ENCODE data around the gene SH2B3. TPM values are rescaled to one million over a fixed set of nuclear protein-coding genes. Genes with fewer than 3 reads are reported as not detected.

SH2B3 gene
- total and polyA plus RNA-seq, 2 experiments from 2014 or later: 8.1 to 59.3 TPM

DNA sequence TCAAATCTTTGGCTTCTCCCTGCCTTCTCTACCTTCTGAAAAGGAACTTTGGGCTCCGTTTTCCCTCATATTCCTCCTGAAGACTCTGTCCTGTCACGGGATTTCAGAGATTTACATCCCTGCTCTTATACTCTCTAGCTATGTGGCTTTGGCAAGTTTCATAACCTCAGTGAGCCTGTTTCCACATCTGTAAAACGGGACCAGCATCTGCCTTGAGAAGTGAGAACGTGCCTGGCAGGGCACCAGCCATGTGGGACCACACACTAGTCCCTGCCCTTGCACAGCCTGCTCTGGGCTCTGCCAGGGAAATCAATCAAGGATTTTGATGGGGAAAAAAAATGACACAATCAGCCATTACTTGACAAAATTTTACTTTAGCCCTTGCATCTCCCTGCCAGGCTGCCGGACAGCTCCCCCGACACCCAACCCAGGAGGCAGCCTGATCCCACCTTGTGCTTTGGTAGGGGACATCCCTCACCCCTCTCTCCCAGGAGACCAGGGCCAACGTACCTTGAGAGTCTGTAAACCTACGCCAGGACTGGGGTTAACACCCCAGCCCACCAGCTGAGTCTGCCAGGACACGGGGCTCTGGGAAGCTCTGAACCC, 45.3 kb upstream of the SH2B3 start:
- H3K4me2 ChIP-seq: no peak overlapping the region
- no peaks in the 10 kb centered on the region for H4K20me1 ChIP-seq (replicated peaks; ENCODE audit: insufficient read depth)
- H3K27ac Mint-ChIP-seq: no peak overlapping the region
- H3K4me3 Mint-ChIP-seq: no peak overlapping the region
- no peaks in the 10 kb centered on the region for H3F3A ChIP-seq (replicated peaks; ENCODE audit: low read depth)
- H3K27me3 Mint-ChIP-seq (ENCODE audit: insufficient read depth, low read depth, poor library complexity): peaks cover under 1% of the 10 kb centered on the region
- no peak overlapping the region for H3K27ac ChIP-seq (ENCODE audit: low read depth)
- no peaks in the 10 kb centered on the region for H3K9me2 ChIP-seq (ENCODE audit: insufficient read depth)
- H3K4me3 ChIP-seq: no peak overlapping the region
- no peak overlapping the region for H2AFZ ChIP-seq
- no peak for DNase-seq (ENCODE audit: low spot score)
- no peaks in the 10 kb centered on the region for H3K36me3 Mint-ChIP-seq (ENCODE audit: low read depth)
- H3K9me3 Mint-ChIP-seq: no peaks in the 10 kb centered on the region
- H3K27me3 ChIP-seq (ENCODE audit: insufficient read depth): no peaks in the 10 kb centered on the region
- H3K79me2 ChIP-seq (replicated peaks; ENCODE audit: insufficient read depth): no peaks in the 10 kb centered on the region
- TF ChIP-seq JUNB (IDR thresholded peaks at IDR 0.05; ENCODE audit: unreplicated experiment) (no peak), EZH2phosphoT487 (IDR thresholded peaks at IDR 0.05; ENCODE audit: unreplicated experiment) (no peak), NANOG (IDR thresholded peaks at IDR 0.05; ENCODE audit: borderline replicate concordance) (no peak), ZNF331 (CRISPR knock-in tag; IDR thresholded peaks at IDR 0.05; ENCODE audit: low read depth) (no peak)
- no peak for ATAC-seq
- no peaks in the 10 kb centered on the region; the same call in 2 of the 3 replicates for H3K4me1 Mint-ChIP-seq
- no peaks in the 10 kb centered on the region for H3K36me3 ChIP-seq (ENCODE audit: insufficient read depth)
- no peaks in the 10 kb centered on the region for H3K4me1 ChIP-seq (ENCODE audit: insufficient read depth)

DNA sequence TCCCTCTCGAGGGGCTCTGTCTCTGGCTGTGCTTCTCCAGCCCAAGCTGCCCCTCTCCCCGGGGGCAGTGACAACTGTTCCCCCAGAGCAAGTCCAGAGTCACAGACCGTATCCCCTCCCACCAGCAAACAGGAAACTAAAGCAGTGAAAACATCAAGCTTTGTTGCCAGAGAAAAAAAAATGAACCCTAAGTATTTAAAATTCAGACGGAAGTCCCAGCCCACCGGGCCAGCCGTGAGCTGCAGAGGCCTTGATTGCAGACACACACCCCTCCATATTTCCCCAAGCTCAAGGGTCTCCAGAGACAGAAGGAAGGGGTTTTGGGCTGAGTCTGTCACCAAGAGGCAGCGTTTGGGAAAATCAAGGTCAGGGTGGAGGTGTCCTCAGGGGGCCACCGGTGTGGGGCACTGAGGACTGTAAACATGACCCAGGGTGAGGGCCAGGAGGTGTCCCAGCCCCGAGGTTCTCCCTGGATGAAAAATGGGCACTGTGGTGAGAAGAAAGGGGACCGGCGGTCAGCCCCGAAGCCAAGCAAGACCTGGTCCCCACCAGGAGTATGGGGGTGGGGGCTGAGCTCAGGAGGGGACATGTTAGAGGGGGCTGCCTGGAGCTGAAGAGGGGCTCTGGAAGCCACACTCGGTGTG, 44.5 kb upstream of the SH2B3 start:
- Histone ChIP-seq H3K27ac (ENCODE audit: low read depth) (no peak overlapping the region), H3K4me3 (no peak overlapping the region), H3K27me3 (ENCODE audit: insufficient read depth) (no peaks in the 10 kb centered on the region), H3F3A (replicated peaks; ENCODE audit: low read depth) (no peaks in the 10 kb centered on the region), H3K36me3 (ENCODE audit: insufficient read depth) (no peaks in the 10 kb centered on the region), H3K79me2 (replicated peaks; ENCODE audit: insufficient read depth) (no peaks in the 10 kb centered on the region), H2AFZ (no peak overlapping the region), H3K4me2 (no peak overlapping the region), H3K9me2 (ENCODE audit: insufficient read depth) (no peaks in the 10 kb centered on the region), H3K4me1 (ENCODE audit: insufficient read depth) (no peaks in the 10 kb centered on the region), H4K20me1 (replicated peaks; ENCODE audit: insufficient read depth) (no peaks in the 10 kb centered on the region)
- ATAC-seq (no peak), DNase-seq (ENCODE audit: low spot score) (no peak)
- no peak overlapping the region for H3K27ac Mint-ChIP-seq
- no peaks in the 10 kb centered on the region; the same call in 2 of the 3 replicates for H3K4me1 Mint-ChIP-seq
- no peak overlapping the region for H3K4me3 Mint-ChIP-seq
- peaks cover 7% of the 10 kb centered on the region for H3K27me3 Mint-ChIP-seq (ENCODE audit: insufficient read depth, low read depth, poor library complexity)
- H3K36me3 Mint-ChIP-seq (ENCODE audit: low read depth): no peaks in the 10 kb centered on the region
- H3K9me3 Mint-ChIP-seq: no peaks in the 10 kb centered on the region
- TF ChIP-seq, protein P1, sequence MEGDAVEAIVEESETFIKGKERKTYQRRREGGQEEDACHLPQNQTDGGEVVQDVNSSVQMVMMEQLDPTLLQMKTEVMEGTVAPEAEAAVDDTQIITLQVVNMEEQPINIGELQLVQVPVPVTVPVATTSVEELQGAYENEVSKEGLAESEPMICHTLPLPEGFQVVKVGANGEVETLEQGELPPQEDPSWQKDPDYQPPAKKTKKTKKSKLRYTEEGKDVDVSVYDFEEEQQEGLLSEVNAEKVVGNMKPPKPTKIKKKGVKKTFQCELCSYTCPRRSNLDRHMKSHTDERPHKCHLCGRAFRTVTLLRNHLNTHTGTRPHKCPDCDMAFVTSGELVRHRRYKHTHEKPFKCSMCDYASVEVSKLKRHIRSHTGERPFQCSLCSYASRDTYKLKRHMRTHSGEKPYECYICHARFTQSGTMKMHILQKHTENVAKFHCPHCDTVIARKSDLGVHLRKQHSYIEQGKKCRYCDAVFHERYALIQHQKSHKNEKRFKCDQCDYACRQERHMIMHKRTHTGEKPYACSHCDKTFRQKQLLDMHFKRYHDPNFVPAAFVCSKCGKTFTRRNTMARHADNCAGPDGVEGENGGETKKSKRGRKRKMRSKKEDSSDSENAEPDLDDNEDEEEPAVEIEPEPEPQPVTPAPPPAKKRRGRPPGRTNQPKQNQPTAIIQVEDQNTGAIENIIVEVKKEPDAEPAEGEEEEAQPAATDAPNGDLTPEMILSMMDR (conservative IDR thresholded peaks at IDR 0.05; ENCODE audit: low read depth in 2 of 2): no peak
- TF ChIP-seq, protein P2, sequence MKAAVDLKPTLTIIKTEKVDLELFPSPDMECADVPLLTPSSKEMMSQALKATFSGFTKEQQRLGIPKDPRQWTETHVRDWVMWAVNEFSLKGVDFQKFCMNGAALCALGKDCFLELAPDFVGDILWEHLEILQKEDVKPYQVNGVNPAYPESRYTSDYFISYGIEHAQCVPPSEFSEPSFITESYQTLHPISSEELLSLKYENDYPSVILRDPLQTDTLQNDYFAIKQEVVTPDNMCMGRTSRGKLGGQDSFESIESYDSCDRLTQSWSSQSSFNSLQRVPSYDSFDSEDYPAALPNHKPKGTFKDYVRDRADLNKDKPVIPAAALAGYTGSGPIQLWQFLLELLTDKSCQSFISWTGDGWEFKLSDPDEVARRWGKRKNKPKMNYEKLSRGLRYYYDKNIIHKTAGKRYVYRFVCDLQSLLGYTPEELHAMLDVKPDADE (IDR thresholded peaks at IDR 0.05): no peak
- TF ChIP-seq CREB1 (CRISPR knock-in tag; IDR thresholded peaks at IDR 0.05; ENCODE audit: low read depth) (no peak), STAT1 (IDR thresholded peaks at IDR 0.05; ENCODE audit: unreplicated experiment) (no peak), EZH2 (IDR thresholded peaks at IDR 0.05; ENCODE audit: low read depth, unreplicated experiment) (no peak), ZNF462 (CRISPR knock-in tag; IDR thresholded peaks at IDR 0.05) (no peak), EZH2phosphoT487 (IDR thresholded peaks at IDR 0.05; ENCODE audit: unreplicated experiment) (no peak), NANOG (IDR thresholded peaks at IDR 0.05; ENCODE audit: borderline replicate concordance) (no peak)

Data from GM23338 (cell line).